Astrocyte (in vitro differentiated cells and primary cell): ENCODE measurements around the gene PROM1. TPM values are rescaled to one million over a fixed set of nuclear protein-coding genes. Genes with fewer than 3 reads are reported as not detected.

ENCODE experiments used
- DNase-seq: peaks from one replicate; pipeline ENCODE4 v3.0.0-alpha.2; 2010; ENCODE audit warnings: low read depth
- FAIRE-seq: peaks from 2 replicates; lab custom pipeline; 2011; peaks lifted over from hg19 to GRCh38; lab: Jason Lieb, UNC
- H2AFZ ChIP-seq: 2 replicates; pipeline ENCODE4 v1.6.0; 2012; ENCODE audit warnings: low read depth, low read length, inconsistent platforms
- H3K27ac ChIP-seq: 2 replicates; pipeline ENCODE4 v1.5.1; 2011; ENCODE audit warnings: low read depth, low read length, inconsistent platforms
- H3K27me3 ChIP-seq: 2 replicates; pipeline ENCODE4 v1.6.0; 2011; ENCODE audit warnings: low read length, inconsistent platforms; ENCODE audit not compliant: insufficient read depth
- H3K36me3 ChIP-seq: 2 replicates; pipeline ENCODE4 v1.5.1; 2011; ENCODE audit warnings: low read length, inconsistent platforms; ENCODE audit not compliant: insufficient read depth
- H3K4me1 ChIP-seq: 2 replicates; pipeline ENCODE4 v1.5.1; 2011; ENCODE audit warnings: low read length, inconsistent platforms; ENCODE audit not compliant: insufficient read depth
- H3K4me2 ChIP-seq: 2 replicates; pipeline ENCODE4 v1.6.0; 2012; ENCODE audit warnings: low read length, inconsistent platforms
- H3K4me3 ChIP-seq: 2 replicates; pipeline ENCODE4 v1.5.1; 2011; ENCODE audit warnings: low read depth, mild to moderate bottlenecking, low read length, inconsistent platforms; ENCODE audit not compliant: insufficient read depth
- H3K79me2 ChIP-seq: 2 replicates; pipeline ENCODE4 v1.6.0; 2012; ENCODE audit warnings: mild to moderate bottlenecking, low read length, inconsistent platforms; ENCODE audit not compliant: insufficient read depth
- H3K9ac ChIP-seq: 2 replicates; pipeline ENCODE4 v1.6.0; 2012; ENCODE audit warnings: mild to moderate bottlenecking, low read length, inconsistent platforms
- H3K9me3 ChIP-seq: 2 replicates; pipeline ENCODE4 v1.5.1; 2012; ENCODE audit warnings: low read depth, mild to moderate bottlenecking, low read length, inconsistent platforms; ENCODE audit not compliant: insufficient read depth
- H4K20me1 ChIP-seq: 2 replicates; pipeline ENCODE4 v1.6.0; 2012; ENCODE audit warnings: low read length, inconsistent platforms; ENCODE audit not compliant: insufficient read depth
- H3K27ac Mint-ChIP-seq: one replicate; pipeline ENCODE4 v1.8.0; 2021; ENCODE audit warnings: mild to moderate bottlenecking, mixed read lengths; ENCODE audit not compliant: unreplicated experiment
- H3K27me3 Mint-ChIP-seq: one replicate; pipeline ENCODE4 v1.8.0; 2021; ENCODE audit warnings: low read depth, mixed read lengths; ENCODE audit not compliant: unreplicated experiment
- H3K36me3 Mint-ChIP-seq: one replicate; pipeline ENCODE4 v1.8.0; 2021; ENCODE audit warnings: low read depth, mixed read lengths; ENCODE audit not compliant: unreplicated experiment
- H3K4me1 Mint-ChIP-seq: one replicate; pipeline ENCODE4 v1.8.0; 2021; ENCODE audit warnings: low read depth, mixed read lengths; ENCODE audit not compliant: unreplicated experiment
- H3K4me3 Mint-ChIP-seq: one replicate; pipeline ENCODE4 v1.8.0; 2021; ENCODE audit warnings: mild to moderate bottlenecking, moderate library complexity, mixed read lengths; ENCODE audit not compliant: unreplicated experiment
- H3K9me3 Mint-ChIP-seq: one replicate; pipeline ENCODE4 v1.8.0; 2021; ENCODE audit warnings: mild to moderate bottlenecking, mixed read lengths; ENCODE audit not compliant: unreplicated experiment
- EZH2 ChIP-seq: IDR thresholded peaks from 2 replicates; pipeline ENCODE4 v1.6.1; 2012; ENCODE audit warnings: mild to moderate bottlenecking, low read length, inconsistent platforms; ENCODE audit not compliant: insufficient read depth
- total RNA-seq: library from RNA; stranded (reverse); gene quantifications from 2 replicates; pipeline ENCODE4 v1.2.1, GENCODE V29; 2021
- TF ChIP-seq, protein P1 (sequence below): IDR thresholded peaks from 2 replicates; pipeline ENCODE4 v1.5.1; 2011; ENCODE audit warnings: low read depth, mild to moderate bottlenecking, inconsistent platforms, low read length, moderate library complexity; ENCODE audit not compliant: insufficient read depth

Gene PROM1
- total RNA-seq, 1 donor from 2014 or later = 34.5 TPM

GRCh38 chr4:16125571-16126445 lies 42.0 kb upstream of the PROM1 start:
- no peak for DNase-seq

DNA sequence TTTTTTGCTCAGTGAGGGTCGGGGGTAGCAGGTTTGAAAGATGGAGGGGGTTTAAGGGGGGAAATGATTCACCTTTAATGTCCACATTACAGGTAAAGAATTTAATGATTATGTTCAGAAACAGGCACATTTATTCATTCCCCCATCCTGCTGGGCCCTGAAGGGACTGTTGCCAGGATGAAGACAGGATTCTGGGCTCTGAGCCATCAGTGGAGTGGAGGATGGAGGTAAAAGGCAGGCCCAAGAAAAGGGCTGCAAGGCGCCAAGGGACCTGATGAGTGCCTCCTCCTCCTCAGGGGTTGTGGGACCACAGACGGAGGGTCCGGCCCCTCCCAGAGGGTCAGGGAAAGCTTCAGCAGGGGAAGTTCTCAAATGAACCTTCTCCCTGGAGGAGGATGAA lies 40.4 kb upstream of the PROM1 start:
- Histone ChIP-seq H3K9ac (no peak overlapping the region), H3K36me3 (no peaks in the 10 kb centered on the region), H4K20me1 (no peaks in the 10 kb centered on the region), H3K4me1 (no peaks in the 10 kb centered on the region), H3K9me3 (no peaks in the 10 kb centered on the region), H3K27ac (no peak overlapping the region), H3K4me3 (no peak overlapping the region), H3K4me2 (no peak overlapping the region), H3K27me3 (peaks cover 6% of the 10 kb centered on the region), H2AFZ (no peak overlapping the region), H3K79me2 (no peaks in the 10 kb centered on the region)
- Mint-ChIP-seq H3K9me3 (peaks cover 9% of the 10 kb centered on the region), H3K4me3 (no peak overlapping the region), H3K27me3 (peaks cover 14% of the 10 kb centered on the region), H3K27ac (no peak overlapping the region), H3K36me3 (peaks cover 2% of the 10 kb centered on the region), H3K4me1 (peaks cover 2% of the 10 kb centered on the region)
- FAIRE-seq = no peak
- TF ChIP-seq, protein P1, sequence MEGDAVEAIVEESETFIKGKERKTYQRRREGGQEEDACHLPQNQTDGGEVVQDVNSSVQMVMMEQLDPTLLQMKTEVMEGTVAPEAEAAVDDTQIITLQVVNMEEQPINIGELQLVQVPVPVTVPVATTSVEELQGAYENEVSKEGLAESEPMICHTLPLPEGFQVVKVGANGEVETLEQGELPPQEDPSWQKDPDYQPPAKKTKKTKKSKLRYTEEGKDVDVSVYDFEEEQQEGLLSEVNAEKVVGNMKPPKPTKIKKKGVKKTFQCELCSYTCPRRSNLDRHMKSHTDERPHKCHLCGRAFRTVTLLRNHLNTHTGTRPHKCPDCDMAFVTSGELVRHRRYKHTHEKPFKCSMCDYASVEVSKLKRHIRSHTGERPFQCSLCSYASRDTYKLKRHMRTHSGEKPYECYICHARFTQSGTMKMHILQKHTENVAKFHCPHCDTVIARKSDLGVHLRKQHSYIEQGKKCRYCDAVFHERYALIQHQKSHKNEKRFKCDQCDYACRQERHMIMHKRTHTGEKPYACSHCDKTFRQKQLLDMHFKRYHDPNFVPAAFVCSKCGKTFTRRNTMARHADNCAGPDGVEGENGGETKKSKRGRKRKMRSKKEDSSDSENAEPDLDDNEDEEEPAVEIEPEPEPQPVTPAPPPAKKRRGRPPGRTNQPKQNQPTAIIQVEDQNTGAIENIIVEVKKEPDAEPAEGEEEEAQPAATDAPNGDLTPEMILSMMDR = no peak
- no peak for TF ChIP-seq EZH2
- DNase-seq = no peak

More at GRCh38 chr4:16125571-16126445, 42.0 kb upstream of the PROM1 start:
- Histone ChIP-seq H2AFZ (no peak overlapping the region), H3K4me1 (no peaks in the 10 kb centered on the region), H3K4me2 (no peak overlapping the region), H3K36me3 (no peaks in the 10 kb centered on the region), H4K20me1 (no peaks in the 10 kb centered on the region), H3K79me2 (no peaks in the 10 kb centered on the region), H3K27me3 (peaks cover 6% of the 10 kb centered on the region), H3K27ac (no peak overlapping the region), H3K4me3 (no peak overlapping the region), H3K9me3 (no peaks in the 10 kb centered on the region), H3K9ac (no peak overlapping the region)
- peaks cover 2% of the 10 kb centered on the region for H3K4me1 Mint-ChIP-seq
- peaks cover 3% of the 10 kb centered on the region for H3K9me3 Mint-ChIP-seq
- H3K4me3 Mint-ChIP-seq = no peak overlapping the region
- no peak for FAIRE-seq
- peaks cover 9% of the 10 kb centered on the region for H3K27me3 Mint-ChIP-seq
- H3K27ac Mint-ChIP-seq = no peak overlapping the region
- H3K36me3 Mint-ChIP-seq = no peaks in the 10 kb centered on the region
- TF ChIP-seq, protein P1 = no peak
- TF ChIP-seq EZH2 = no peak
